ENCODE data around the gene RPL39.

The RPL39 gene

DNA sequence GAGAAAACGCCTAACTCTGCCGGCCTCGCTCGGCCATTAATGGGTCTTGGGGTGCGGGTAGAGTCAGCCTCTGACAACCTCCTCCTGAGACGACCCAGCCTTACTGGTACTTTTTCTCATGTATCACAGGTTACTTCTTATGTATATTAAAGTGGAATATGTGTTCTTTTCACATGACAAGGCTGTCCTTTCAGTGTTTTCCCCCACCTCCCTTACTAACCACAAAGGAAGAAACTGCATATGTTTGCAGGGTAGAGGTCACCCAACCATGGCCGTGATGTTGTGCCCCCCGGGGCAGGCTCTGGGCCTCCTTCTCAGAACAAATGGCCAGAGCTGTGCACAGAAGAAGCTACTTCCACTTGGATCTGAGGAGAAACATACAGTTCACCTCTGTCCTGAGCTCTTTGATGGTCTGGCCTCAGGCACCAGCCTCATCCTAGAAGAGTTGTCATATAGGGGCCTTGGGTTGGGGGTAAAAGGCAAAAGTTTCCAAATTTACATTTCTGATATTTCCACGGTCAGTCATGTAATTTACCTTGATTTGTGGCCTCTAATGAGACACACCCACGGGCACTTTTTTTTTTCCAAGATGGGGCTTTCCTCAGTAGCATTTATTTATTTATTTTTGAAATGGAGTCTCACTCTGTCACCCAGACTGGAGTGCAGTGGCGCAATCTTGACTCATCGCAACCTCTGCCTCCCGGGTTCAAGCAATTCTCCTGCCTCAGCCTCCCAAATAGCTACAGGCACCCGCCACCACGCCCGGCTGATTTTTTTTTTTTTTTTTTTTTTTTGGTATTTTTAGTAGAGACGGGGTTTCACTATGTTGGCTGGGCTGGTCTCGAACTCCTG is 31.2 kb downstream of the RPL39 start:
- DNase-seq (ENCODE audit: low read depth) = no peak
- no peak overlapping the region for H3K4me3 ChIP-seq (ENCODE audit: low read length)
- TF ChIP-seq, protein P1, sequence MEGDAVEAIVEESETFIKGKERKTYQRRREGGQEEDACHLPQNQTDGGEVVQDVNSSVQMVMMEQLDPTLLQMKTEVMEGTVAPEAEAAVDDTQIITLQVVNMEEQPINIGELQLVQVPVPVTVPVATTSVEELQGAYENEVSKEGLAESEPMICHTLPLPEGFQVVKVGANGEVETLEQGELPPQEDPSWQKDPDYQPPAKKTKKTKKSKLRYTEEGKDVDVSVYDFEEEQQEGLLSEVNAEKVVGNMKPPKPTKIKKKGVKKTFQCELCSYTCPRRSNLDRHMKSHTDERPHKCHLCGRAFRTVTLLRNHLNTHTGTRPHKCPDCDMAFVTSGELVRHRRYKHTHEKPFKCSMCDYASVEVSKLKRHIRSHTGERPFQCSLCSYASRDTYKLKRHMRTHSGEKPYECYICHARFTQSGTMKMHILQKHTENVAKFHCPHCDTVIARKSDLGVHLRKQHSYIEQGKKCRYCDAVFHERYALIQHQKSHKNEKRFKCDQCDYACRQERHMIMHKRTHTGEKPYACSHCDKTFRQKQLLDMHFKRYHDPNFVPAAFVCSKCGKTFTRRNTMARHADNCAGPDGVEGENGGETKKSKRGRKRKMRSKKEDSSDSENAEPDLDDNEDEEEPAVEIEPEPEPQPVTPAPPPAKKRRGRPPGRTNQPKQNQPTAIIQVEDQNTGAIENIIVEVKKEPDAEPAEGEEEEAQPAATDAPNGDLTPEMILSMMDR (IDR thresholded peaks at IDR 0.05; ENCODE audit: insufficient read depth, low read depth, low read length, missing control alignments) = no peak

DNA sequence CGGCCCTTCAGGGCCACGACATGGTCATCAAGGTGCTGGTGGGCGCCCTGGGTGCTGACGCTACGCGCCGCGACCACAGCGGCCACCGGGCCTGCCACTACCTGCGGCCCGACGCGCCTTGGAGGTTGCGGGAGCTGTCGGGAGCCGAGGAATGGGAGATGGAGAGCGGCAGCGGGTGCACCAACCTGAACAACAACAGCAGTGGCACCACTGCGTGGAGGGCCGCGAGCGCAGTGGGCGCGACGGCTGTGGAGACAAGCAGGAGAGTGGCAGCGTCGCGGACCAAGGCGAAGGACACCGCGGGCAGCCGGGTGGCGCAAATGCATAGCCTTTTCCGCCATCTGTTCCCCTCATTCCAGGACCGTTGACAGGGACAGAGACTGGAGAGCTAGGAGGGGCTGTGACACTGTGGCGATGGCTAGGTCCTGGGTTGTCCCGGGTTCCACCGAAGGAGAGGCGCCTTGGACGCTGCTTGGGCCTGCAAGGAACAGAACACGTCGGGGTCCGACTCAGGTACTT is 32.1 kb downstream of the RPL39 start:
- TF ChIP-seq, protein P1 (IDR thresholded peaks at IDR 0.05; ENCODE audit: insufficient read depth, low read depth, low read length, missing control alignments) = no peak
- DNase-seq (ENCODE audit: low read depth) = no peak
- H3K4me3 ChIP-seq (ENCODE audit: low read length) = no peak overlapping the region

DNA sequence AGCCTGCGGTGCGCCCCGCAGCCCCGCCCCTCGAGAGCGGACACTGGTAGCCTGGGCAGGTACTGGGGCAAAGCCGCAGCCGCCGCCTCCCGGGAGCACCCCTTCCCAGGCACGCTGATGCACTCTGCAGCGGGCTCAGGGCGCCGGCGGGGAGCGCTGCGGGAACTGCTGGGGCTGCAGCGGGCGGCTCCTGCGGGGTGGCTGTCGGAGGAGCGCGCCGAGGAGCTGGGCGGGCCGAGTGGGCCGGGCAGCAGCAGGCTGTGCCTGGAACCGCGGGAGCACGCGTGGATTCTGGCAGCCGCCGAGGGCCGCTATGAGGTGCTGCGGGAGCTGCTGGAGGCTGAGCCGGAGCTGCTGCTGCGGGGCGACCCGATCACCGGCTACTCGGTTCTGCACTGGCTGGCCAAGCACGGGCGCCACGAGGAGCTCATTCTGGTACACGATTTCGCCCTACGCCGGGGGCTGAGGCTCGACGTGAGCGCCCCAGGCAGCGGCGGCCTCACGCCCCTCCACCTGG is 32.6 kb downstream of the RPL39 start:
- peak; percentile 21 for DNase-seq (ENCODE audit: low read depth)
- H3K4me3 ChIP-seq (ENCODE audit: low read length) = peak overlapping the region; percentile 44
- TF ChIP-seq, protein P1 (IDR thresholded peaks at IDR 0.05; ENCODE audit: insufficient read depth, low read depth, low read length, missing control alignments) = no peak

DNA sequence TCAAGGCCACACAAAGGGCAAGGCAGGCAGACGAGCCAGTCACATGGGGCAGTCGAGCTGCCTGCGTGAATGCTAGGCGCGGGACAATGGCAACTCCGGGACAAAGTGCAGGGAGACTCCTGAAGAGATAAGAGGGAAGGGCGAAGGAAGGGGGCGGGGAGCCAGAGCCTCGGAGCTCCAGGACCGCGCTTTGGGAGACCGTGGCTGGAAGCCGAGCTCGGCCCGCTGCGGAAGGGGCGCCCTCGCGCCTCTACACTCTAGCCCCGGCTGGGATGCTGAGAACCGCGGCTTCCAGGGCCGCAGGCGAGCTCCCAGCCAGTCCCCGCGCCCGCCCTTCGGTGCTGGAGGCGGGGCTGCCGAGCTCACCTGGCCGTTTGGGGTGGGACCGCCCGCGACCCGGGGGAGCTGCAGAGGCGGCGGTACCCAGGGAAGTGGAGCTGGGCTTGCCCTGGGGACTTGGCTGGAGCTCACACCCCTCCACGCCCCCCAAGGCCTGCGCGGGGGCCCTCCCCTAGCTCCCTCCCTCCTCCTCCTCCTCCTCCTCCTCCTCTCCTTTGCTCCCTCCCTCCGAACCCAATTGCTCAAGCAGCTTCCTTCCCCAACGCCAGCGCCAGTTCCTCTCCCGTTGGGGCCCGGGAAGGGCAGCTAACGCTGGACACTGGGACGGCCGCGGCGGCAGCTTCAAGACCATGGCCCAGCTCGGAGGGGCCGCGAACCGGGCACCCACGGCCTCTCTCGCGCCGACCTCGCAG is 33.3 kb downstream of the RPL39 start, which contains the start of gene SOWAHD:
SOWAHD (plus strand) TSS at position 610 of the 752 bp plus-strand sequence; CDS start at position 690, 80 bp downstream.
- peak; percentile 24 for DNase-seq (ENCODE audit: low read depth)
- TF ChIP-seq, protein P1 (IDR thresholded peaks at IDR 0.05; ENCODE audit: insufficient read depth, low read depth, low read length, missing control alignments) = no peak

DNA sequence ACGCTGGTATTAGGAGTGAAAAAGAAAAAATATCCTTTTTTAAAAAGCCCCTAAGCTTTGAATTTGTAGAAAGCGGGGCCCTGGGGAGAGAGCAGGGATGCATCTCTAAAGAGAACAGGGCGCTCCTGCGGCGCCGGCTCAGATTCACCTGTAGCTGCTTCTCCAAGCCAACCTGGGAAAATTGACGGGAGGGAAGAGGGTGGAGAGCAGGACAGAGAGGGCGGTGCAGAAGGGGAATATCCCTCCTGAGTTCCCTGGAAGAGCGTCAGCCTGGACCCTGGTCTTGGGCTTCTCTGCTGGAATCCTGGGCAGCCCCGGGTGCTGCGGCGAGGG is 33.8 kb downstream of the RPL39 start:
- TF ChIP-seq, protein P1 (IDR thresholded peaks at IDR 0.05; ENCODE audit: insufficient read depth, low read depth, low read length, missing control alignments) = no peak
- no peak for DNase-seq (ENCODE audit: low read depth)
- peak overlapping the region; percentile 44 for H3K4me3 ChIP-seq (ENCODE audit: low read length)

More for the DNA sequence above, 33.3 kb downstream of the RPL39 start, which contains the start of gene SOWAHD:
- peak within 1 kb of the TSS; percentile 44 for H3K4me3 ChIP-seq (ENCODE audit: low read length)

DNA sequence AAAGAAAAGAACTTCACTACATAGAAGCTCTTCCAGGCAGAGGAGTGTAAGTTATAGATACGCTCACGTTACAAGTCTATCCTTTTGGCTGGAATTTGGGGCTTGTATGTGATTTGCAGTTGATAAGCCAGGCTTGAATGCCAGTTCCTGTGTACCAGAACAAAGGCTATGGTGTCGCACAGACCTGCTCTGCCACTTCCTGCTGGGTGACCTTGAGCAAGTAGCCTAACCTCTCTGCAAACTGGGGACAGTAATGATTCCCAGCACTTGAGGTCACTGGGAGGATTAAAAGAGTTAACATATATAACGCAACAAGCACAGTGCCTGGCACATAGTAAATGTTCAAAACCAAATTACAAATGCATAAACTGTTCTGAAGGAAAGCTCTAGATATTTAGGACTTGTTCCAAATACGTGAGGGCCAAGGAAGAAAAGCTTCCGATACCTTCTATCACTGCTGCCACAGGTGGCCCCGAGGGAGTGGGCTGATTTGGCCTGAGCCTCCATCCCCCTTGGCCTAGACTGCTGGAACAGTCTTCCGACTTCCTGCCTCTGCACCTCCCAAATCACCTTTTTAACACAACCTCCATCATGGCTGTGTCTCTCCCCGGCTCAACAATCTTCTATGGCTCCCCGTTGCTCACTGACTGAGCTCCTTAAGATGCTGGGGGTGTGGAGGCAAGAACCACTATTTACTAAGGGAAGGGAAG is 34.3 kb downstream of the RPL39 start:
- TF ChIP-seq, protein P1 (IDR thresholded peaks at IDR 0.05; ENCODE audit: insufficient read depth, low read depth, low read length, missing control alignments) = no peak
- no peak overlapping the region for H3K4me3 ChIP-seq (ENCODE audit: low read length)
- no peak for DNase-seq (ENCODE audit: low read depth)

Measured in epithelial cell of esophagus (primary cell).